NCI-H2196 (cell line): ENCODE results near the gene NAPA.

Source experiments
- DNase-seq: peaks from one replicate; lab custom pipeline; 2025; ENCODE audit not compliant: unreplicated experiment; lab: John Stamatoyannopoulos, UW

The NAPA gene

GRCh38 chr19:47523473-47523872, 8.6 kb upstream of the NAPA start:
- DNase-seq: peak; percentile 41

GRCh38 chr19:47521473-47522180, 6.8 kb upstream of the NAPA start:
- DNase-seq: no peak

GRCh38 chr19:47520839-47521238, 6.0 kb upstream of the NAPA start:
- no peak for DNase-seq

GRCh38 chr19:47520343-47520806, 5.5 kb upstream of the NAPA start:
- DNase-seq: no peak

- no peak for DNase-seq
These were observed 4.0 kb upstream of the NAPA start for GRCh38 chr19:47518854-47519253.

GRCh38 chr19:47518139-47518538, 3.3 kb upstream of the NAPA start:
- DNase-seq: no peak

- no peak for DNase-seq
These were observed 553 bp downstream of the NAPA start for GRCh38 chr19:47514151-47514868.

GRCh38 chr19:47512948-47513319, 1.9 kb downstream of the NAPA start:
- DNase-seq: no peak

- no peak for DNase-seq
These were observed 2.5 kb downstream of the NAPA start for GRCh38 chr19:47512183-47512947.

GRCh38 chr19:47511681-47512080, 3.2 kb downstream of the NAPA start:
- no peak for DNase-seq

- no peak for DNase-seq
These were observed 3.7 kb downstream of the NAPA start for GRCh38 chr19:47511128-47511517.

GRCh38 chr19:47510516-47511127, 4.2 kb downstream of the NAPA start:
- DNase-seq: no peak

- no peak for DNase-seq
These were observed 4.9 kb downstream of the NAPA start for GRCh38 chr19:47509973-47510372.

- DNase-seq: no peak
These were observed 5.6 kb downstream of the NAPA start for GRCh38 chr19:47509170-47509847.

- DNase-seq: no peak
These were observed 6.1 kb downstream of the NAPA start for GRCh38 chr19:47508721-47509120.

GRCh38 chr19:47507924-47508553, 6.8 kb downstream of the NAPA start:
- DNase-seq: no peak

- no peak for DNase-seq
These were observed 7.9 kb downstream of the NAPA start for GRCh38 chr19:47507012-47507411.

- no peak for DNase-seq
These were observed 8.4 kb downstream of the NAPA start for GRCh38 chr19:47506459-47506858.

GRCh38 chr19:47505506-47505905, 9.4 kb downstream of the NAPA start:
- DNase-seq: no peak

- no peak for DNase-seq
These were observed 11.1 kb downstream of the NAPA start for GRCh38 chr19:47503826-47504150.
